Uterus (tissue), 2 donors: ENCODE data around the gene UBE2J1.

Experiments
- CTCF ChIP-seq, 4 experiments: fragments of 200-600 bp in 2 of 4; fragments of 450-650 bp in 2 of 4; sonication (generic) in 2 of 4; IDR thresholded peaks; one replicate each; pipeline ENCODE4 v1.5.1; 2016 to 2019; ENCODE audit warnings: antibody characterized with exemption in 4 of 4, mild to moderate bottlenecking in 2 of 4, moderate library complexity in 1 of 4
- POLR2A ChIP-seq, 2 donors: fragments of 450-650 bp; IDR thresholded peaks; one replicate each; pipeline ENCODE4 v1.6.1; 2016; ENCODE audit warnings: antibody characterized with exemption in 2 of 2, mild to moderate bottlenecking in 1 of 2, moderate library complexity in 1 of 2

- no peak for TF ChIP-seq POLR2A (IDR thresholded peaks at IDR 0.05)
- TF ChIP-seq CTCF (IDR thresholded peaks at IDR 0.05) = no peak
Observed at GRCh38 chr6:89353118-89353556, 615 bp upstream of the UBE2J1 start.
